K562 (cell line): ENCODE data around the gene RABGAP1L. TPM values are rescaled to one million over a fixed set of nuclear protein-coding genes. Genes with fewer than 3 reads are reported as not detected.

ENCODE experiments used
- CBX3 ChIP-seq, 2 experiments: IDR thresholded peaks; 1 replicate in 1 of 2; 2 replicates in 1 of 2; pipeline ENCODE4 v1.6.1; 2012; ENCODE audit warnings: inconsistent platforms in 2 of 2, low read length in 2 of 2, borderline replicate concordance in 1 of 2, control low read depth in 1 of 2
- GATAD2A ChIP-seq: fragments of 450-650 bp; IDR thresholded peaks from 2 replicates; pipeline ENCODE4 v1.6.1; 2017
- HMG20B ChIP-seq: fragments of 250-450 bp; sonication (Bioruptor Pico); IDR thresholded peaks from 2 replicates; pipeline ENCODE4 v1.5.0; 2021; ENCODE audit warnings: mild to moderate bottlenecking
- PCBP1 ChIP-seq: fragments of 200-400 bp; formaldehyde crosslinking; IDR thresholded peaks from 2 replicates; pipeline ENCODE4 v1.6.1; 2018; ENCODE audit warnings: mild to moderate bottlenecking, low read depth, low read length; ENCODE audit not compliant: poor library complexity, severe bottlenecking
- PHTF2 ChIP-seq: fragments of 250-450 bp; sonication (Bioruptor Pico); IDR thresholded peaks from 2 replicates; pipeline ENCODE4 v1.5.0; 2021; ENCODE audit warnings: mild to moderate bottlenecking
- RAD51 ChIP-seq: fragments of 450-650 bp; IDR thresholded peaks from 2 replicates; pipeline ENCODE4 v1.7.1; 2016; ENCODE audit warnings: low read depth, mild to moderate bottlenecking, borderline replicate concordance
- RFX1 ChIP-seq: fragments of 450-650 bp; IDR thresholded peaks from 2 replicates; pipeline ENCODE4 v1.6.1; 2016; ENCODE audit warnings: mild to moderate bottlenecking, moderate library complexity
- polyA plus RNA-seq, 8 experiments: library from polyadenylated mRNA; depleted of rRNA in 4 of 8; stranded (reverse) in 5 of 8; unstranded in 3 of 8; fragments of >200 nt; fragmentation: Nextera tagmentation in 2 of 8; fragmentation: Illumina TruSeq in 1 of 8; extraction: Ambion mirVana in 2 of 8; extraction: Trizol in 1 of 8; gene quantifications; 2 replicates each; pipeline versions ENCODE4 v1.2.1 to v1.2.3, GENCODE V29; 2011 to 2014; ENCODE audit warnings: inconsistent platforms in 1 of 8, missing spikeins in 1 of 8
- total RNA-seq, 7 experiments: library from RNA; depleted of rRNA in 6 of 7; stranded (reverse); fragments of >200 nt in 6 of 7; fragmentation: Illumina TruSeq in 2 of 7; extraction: Trizol in 2 of 7; gene quantifications; 2 replicates each; pipeline versions ENCODE4 v1.2.1 to v1.2.3, GENCODE V29; 2011 to 2021; ENCODE audit warnings: low replicate concordance in 1 of 7
- TF ChIP-seq, protein P1 (sequence below): conservative IDR thresholded peaks from 2 replicates; pipeline ENCODE4 v1.6.1; 2011; ENCODE audit warnings: low read depth, mild to moderate bottlenecking, low read length; ENCODE audit not compliant: control insufficient read depth
- TF ChIP-seq, protein P2 (sequence below), 2 experiments: fragments of 450-650 bp; formaldehyde crosslinking in 1 of 2; IDR thresholded peaks; 2 replicates each; pipeline versions ENCODE4 v1.4.0 to v1.6.1; 2014 to 2020; ENCODE audit warnings: mild to moderate bottlenecking in 2 of 2, borderline replicate concordance in 1 of 2, low read depth in 1 of 2
- TF ChIP-seq, protein P3 (sequence below), 2 experiments: fragments of 450-650 bp; IDR thresholded peaks; 2 replicates each; pipeline ENCODE4 v1.6.1; 2016
- TF ChIP-seq, protein P4 (sequence below), 2 experiments: fragments of 450-650 bp; conservative IDR thresholded peaks; 2 replicates each; pipeline ENCODE4 v1.6.1; 2017; ENCODE audit warnings: mild to moderate bottlenecking in 2 of 2, moderate library complexity in 2 of 2
- TF ChIP-seq, protein P5 (sequence below): fragments of 450-650 bp; formaldehyde crosslinking; IDR thresholded peaks from 2 replicates; pipeline ENCODE4 v1.4.0; 2022; ENCODE audit warnings: mild to moderate bottlenecking, moderate library complexity

Gene RABGAP1L
- total and polyA plus RNA-seq, 9 of the 15 experiments (the other 6 are each of a cell fraction or from before 2014, with no cell fraction given): 16.5 to 44.9 (median 26.7) TPM

DNA sequence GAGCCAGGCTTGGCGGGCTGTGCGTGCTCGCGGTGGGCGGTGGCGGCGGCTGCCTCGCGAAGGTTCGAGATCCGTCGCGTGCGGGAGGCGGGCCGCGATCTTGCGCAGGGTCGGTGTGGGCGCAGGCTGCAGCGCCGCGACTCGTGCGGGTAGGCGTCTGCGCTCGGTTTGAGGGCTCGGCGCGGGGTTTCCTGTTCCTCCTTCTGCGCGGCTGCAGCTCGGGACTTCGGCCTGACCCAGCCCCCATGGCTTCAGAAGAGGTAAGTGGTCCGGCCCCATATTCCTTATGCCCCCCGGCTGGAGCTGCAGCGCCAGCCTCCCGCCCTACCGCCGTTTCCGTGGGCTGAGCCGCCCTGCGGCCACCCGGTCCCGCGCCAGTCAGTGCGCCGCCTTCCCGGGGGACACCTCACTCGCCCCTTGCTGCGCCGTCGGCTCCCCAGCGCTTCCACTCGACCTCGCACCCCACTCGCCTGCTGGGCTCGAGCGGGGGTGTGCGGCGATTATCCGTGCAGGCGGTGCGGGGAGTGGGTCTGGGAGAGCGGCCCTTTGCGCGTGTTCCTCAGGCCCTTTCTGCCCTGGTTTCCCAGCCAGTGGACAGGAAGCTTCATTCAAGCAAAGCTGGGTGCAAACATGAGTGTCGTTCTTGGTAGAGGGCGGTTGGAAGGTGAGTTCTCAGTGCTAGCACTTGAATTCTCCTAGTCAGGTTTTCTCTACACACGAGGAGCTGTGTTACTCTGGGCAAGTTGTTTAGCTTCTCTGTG, 840.8 kb downstream of the RABGAP1L start, which contains the start of gene CACYBP (continued):
- TF ChIP-seq, protein P1, sequence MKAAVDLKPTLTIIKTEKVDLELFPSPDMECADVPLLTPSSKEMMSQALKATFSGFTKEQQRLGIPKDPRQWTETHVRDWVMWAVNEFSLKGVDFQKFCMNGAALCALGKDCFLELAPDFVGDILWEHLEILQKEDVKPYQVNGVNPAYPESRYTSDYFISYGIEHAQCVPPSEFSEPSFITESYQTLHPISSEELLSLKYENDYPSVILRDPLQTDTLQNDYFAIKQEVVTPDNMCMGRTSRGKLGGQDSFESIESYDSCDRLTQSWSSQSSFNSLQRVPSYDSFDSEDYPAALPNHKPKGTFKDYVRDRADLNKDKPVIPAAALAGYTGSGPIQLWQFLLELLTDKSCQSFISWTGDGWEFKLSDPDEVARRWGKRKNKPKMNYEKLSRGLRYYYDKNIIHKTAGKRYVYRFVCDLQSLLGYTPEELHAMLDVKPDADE: peak; percentile 80; the same call in 1 of the 2 replicates
- TF ChIP-seq, protein P2, sequence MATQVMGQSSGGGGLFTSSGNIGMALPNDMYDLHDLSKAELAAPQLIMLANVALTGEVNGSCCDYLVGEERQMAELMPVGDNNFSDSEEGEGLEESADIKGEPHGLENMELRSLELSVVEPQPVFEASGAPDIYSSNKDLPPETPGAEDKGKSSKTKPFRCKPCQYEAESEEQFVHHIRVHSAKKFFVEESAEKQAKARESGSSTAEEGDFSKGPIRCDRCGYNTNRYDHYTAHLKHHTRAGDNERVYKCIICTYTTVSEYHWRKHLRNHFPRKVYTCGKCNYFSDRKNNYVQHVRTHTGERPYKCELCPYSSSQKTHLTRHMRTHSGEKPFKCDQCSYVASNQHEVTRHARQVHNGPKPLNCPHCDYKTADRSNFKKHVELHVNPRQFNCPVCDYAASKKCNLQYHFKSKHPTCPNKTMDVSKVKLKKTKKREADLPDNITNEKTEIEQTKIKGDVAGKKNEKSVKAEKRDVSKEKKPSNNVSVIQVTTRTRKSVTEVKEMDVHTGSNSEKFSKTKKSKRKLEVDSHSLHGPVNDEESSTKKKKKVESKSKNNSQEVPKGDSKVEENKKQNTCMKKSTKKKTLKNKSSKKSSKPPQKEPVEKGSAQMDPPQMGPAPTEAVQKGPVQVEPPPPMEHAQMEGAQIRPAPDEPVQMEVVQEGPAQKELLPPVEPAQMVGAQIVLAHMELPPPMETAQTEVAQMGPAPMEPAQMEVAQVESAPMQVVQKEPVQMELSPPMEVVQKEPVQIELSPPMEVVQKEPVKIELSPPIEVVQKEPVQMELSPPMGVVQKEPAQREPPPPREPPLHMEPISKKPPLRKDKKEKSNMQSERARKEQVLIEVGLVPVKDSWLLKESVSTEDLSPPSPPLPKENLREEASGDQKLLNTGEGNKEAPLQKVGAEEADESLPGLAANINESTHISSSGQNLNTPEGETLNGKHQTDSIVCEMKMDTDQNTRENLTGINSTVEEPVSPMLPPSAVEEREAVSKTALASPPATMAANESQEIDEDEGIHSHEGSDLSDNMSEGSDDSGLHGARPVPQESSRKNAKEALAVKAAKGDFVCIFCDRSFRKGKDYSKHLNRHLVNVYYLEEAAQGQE (IDR thresholded peaks at IDR 0.05; ENCODE audit: borderline replicate concordance): no peak; the same call in 1 of the 2 replicates
- TF ChIP-seq, protein P2 (CRISPR knock-in tag; IDR thresholded peaks at IDR 0.05; ENCODE audit: low read depth): peak; percentile 76
- TF ChIP-seq, protein P3, sequence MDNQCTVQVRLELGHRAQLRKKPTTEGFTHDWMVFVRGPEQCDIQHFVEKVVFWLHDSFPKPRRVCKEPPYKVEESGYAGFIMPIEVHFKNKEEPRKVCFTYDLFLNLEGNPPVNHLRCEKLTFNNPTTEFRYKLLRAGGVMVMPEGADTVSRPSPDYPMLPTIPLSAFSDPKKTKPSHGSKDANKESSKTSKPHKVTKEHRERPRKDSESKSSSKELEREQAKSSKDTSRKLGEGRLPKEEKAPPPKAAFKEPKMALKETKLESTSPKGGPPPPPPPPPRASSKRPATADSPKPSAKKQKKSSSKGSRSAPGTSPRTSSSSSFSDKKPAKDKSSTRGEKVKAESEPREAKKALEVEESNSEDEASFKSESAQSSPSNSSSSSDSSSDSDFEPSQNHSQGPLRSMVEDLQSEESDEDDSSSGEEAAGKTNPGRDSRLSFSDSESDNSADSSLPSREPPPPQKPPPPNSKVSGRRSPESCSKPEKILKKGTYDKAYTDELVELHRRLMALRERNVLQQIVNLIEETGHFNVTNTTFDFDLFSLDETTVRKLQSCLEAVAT (IDR thresholded peaks at IDR 0.05): peak; percentile 2 to 87; a peak in 2 of 4 replicates
- TF ChIP-seq PCBP1 (peak; percentile 90), RFX1 (no peak), PHTF2 (0 out of 2 replicates have a peak, but pooled peaks have one; percentile 3), GATAD2A (peak; percentile 58; the same call in 1 of the 2 replicates), HMG20B (CRISPR knock-in tag) (peak; percentile 49; the same call in 1 of the 2 replicates), CBX3 (IDR thresholded peaks at IDR 0.05; ENCODE audit: borderline replicate concordance in 1 of 2, low read length in 2 of 2) (0 out of 3 replicates have a peak, but pooled peaks of 1 of the 2 experiments have one; percentile 5), RAD51 (no peak)
- TF ChIP-seq, protein P4, sequence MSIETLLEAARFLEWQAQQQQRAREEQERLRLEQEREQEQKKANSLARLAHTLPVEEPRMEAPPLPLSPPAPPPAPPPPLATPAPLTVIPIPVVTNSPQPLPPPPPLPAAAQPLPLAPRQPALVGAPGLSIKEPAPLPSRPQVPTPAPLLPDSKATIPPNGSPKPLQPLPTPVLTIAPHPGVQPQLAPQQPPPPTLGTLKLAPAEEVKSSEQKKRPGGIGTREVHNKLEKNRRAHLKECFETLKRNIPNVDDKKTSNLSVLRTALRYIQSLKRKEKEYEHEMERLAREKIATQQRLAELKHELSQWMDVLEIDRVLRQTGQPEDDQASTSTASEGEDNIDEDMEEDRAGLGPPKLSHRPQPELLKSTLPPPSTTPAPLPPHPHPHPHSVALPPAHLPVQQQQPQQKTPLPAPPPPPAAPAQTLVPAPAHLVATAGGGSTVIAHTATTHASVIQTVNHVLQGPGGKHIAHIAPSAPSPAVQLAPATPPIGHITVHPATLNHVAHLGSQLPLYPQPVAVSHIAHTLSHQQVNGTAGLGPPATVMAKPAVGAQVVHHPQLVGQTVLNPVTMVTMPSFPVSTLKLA (conservative IDR thresholded peaks at IDR 0.05): peak in 1 of 2 experiments; percentile 75; a peak in 2 of 4 replicates
- TF ChIP-seq, protein P5, sequence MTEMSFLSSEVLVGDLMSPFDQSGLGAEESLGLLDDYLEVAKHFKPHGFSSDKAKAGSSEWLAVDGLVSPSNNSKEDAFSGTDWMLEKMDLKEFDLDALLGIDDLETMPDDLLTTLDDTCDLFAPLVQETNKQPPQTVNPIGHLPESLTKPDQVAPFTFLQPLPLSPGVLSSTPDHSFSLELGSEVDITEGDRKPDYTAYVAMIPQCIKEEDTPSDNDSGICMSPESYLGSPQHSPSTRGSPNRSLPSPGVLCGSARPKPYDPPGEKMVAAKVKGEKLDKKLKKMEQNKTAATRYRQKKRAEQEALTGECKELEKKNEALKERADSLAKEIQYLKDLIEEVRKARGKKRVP (CRISPR knock-in tag): no peak
